ENCODE results near the gene GABRP.

DNA sequence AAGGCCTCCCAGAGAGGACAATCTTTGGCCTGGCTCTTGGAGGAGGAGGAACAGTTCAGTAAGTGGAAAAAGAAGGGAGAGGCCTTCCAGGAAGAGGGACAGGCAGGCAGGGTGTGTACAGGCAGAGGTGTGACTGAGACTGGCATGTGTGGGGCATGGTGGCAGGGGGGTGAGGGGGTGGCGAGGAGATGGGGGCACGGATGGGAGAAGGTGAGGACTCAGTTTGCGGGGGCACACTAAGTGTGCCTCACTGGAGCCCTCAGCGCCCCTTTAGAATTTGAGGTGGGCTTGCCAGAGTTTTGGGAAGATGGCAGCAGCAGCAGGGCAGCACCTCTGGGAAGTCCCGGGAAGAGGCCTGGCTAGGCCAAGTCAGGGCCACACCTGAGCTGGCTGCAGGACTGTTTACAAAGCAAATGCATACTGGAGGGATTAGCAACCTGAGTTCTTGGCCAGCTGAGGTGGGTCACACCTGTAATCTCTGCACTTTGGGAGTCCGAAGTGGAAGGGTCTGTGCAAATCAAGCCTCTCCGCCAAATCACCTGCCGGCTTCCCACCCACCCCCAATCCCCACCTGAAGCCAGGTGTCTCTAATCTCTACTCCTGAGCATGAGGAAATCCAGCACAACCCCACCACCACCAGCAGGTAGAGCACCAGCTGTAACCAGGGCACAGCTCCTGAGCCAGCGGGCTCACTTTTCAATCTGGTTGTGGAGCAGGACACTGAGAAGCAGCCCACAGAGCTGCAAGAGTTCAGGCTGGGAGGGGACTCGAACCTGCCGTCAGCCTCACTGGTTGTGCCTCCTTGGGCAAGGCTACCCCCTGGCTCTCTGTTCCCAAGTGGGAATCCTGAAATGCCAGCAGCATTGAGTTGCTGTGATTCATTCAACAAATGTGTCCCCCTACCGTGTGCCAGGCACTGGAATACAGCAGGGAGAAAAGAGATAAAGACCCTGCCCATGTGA is 10.2 kb upstream of the GABRP start:
- TF ChIP-seq REST (IDR thresholded peaks at IDR 0.05; ENCODE audit: borderline replicate concordance) (no peak), CTCF (IDR thresholded peaks at IDR 0.05; ENCODE audit: poor library complexity, severe bottlenecking) (no peak), SMC3 (conservative IDR thresholded peaks at IDR 0.05; ENCODE audit: poor library complexity) (no peak)

Measured in neural cell (in vitro differentiated cells).